Central memory CD4-positive, alpha-beta T cell (primary cell): ENCODE results near the gene ZNF750.

ENCODE experiments used
- DNase-seq: peaks from one replicate; pipeline ENCODE4 v3.0.0; 2022
- total RNA-seq, 3 experiments: gene quantifications; one replicate each; lab custom pipeline; 2026; lab: John Stamatoyannopoulos, UW

Gene ZNF750
- 0 to 0.05 (median 0) reads per million in 3 experiments for total RNA-seq

- no peak for DNase-seq
Measured at GRCh38 chr17:82839617-82840292, at the start of gene ZNF750. Gene ZNF750 (minus strand): TSS chr17:82840022. CDS start chr17:82832454, 7,568 bp downstream.

- no peak for DNase-seq
Measured at GRCh38 chr17:82888583-82889495, 49.0 kb upstream of the ZNF750 start.

DNA sequence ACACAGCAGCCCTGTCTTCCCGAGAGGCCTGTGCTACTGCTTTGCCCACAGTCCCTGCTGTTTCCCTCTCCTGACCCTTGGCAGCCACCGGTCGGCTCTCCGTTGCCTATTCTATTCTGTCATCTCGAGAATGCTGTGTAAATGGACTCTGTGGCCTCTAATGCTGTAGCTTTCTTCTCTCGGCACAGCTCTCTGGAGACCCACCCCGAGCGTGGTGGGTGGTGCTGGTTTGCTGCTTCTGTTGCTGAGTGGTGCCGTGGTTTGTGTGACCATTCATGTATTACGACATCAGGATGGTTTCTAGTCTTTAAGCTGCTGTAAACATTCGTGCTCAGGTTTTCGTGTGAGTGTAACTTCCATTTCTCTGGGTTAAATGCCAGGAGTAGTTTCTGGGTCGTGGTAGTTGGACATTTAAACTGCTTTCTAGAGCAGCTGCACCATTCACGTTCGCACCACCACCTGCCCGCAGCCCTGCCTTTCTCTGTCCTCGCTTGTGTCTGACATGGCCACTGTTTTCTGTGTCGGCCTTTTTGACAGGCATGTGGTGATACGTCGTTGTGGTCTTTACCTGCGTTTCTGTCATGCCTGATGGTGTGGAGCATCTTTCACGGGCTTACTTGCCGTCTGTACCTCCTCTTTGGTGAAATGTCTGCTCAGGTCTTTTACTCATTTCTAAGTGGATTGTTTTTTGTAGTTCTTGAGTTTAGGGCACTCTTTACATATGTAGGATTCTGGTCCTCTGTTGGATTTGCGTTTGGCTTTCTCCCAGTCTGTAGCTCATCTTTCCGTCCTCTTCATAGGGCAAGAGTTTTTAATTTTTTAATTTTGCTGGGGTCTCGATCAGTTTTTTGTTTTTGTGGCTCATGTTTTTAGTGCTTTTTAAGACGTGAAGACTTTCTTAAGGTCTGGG lies 47.7 kb upstream of the ZNF750 start:
- no peak for DNase-seq

GRCh38 chr17:82884970-82885353 lies 45.1 kb upstream of the ZNF750 start:
- no peak for DNase-seq

GRCh38 chr17:82884341-82884969 lies 44.6 kb upstream of the ZNF750 start:
- no peak for DNase-seq

DNA sequence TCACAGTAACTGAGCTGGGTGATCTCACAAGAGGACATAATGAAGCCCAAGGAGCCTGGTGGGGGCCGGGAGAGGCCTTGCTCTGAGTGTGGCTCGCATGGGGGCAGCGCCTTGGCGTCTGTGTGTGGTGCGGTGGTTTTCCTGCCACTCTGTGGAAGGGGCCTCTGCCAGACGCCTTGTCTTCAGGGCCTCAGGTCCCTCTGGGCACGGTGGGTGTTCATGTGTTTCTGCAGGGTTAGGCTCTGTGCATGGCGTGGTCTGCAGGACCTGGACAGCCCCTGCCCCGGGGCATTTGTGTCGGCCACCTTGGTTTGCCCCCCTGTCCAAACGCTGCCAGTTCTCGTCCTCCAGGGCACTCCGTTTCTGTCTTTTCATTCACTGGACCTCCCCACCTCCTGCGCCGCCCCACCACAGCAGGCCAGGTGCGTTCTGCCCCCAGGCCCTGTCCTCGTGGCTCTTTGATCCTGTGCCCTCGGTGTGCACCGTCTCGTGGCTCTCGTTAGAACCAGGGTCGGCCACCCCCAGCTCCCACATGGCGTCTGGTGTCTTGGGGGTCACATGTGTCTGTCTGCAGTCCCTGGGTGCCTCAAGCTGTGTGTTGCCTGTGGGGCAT lies 43.7 kb upstream of the ZNF750 start:
- no peak for DNase-seq

- peak; percentile 89 for DNase-seq
Measured at GRCh38 chr17:82882715-82883418, 43.0 kb upstream of the ZNF750 start.

GRCh38 chr17:82881900-82882714 lies 42.3 kb upstream of the ZNF750 start:
- DNase-seq = no peak

GRCh38 chr17:82881324-82881823 lies 41.6 kb upstream of the ZNF750 start:
- no peak for DNase-seq

- DNase-seq = no peak
Measured at GRCh38 chr17:82880620-82881323, 41.0 kb upstream of the ZNF750 start.

GRCh38 chr17:82879241-82879640 lies 39.4 kb upstream of the ZNF750 start:
- no peak for DNase-seq

- DNase-seq = no peak
Measured at GRCh38 chr17:82878527-82878926, 38.7 kb upstream of the ZNF750 start.

GRCh38 chr17:82876602-82877379 lies 37.0 kb upstream of the ZNF750 start:
- DNase-seq = no peak

DNA sequence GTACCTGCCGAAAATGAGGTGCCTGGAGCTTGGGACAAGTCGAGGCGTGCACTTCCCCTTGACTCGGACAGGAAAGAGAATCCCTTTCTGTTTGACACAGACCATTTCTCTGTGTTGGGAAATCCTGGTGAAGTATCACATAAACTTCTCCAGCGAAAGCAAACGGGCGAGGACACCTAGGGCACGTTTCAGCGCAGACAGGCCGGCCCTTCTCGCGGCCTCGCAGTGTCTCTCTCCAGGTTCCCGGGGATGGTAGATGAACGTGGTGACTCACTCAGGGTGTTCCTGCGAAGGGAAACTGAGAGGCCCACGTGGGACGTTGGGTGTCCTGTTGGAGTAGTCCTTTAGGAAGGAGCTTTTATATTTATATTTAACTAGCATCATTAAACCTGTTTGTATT lies 36.3 kb upstream of the ZNF750 start:
- DNase-seq = no peak

- no peak for DNase-seq
Measured at GRCh38 chr17:82875407-82875856, 35.6 kb upstream of the ZNF750 start.

DNA sequence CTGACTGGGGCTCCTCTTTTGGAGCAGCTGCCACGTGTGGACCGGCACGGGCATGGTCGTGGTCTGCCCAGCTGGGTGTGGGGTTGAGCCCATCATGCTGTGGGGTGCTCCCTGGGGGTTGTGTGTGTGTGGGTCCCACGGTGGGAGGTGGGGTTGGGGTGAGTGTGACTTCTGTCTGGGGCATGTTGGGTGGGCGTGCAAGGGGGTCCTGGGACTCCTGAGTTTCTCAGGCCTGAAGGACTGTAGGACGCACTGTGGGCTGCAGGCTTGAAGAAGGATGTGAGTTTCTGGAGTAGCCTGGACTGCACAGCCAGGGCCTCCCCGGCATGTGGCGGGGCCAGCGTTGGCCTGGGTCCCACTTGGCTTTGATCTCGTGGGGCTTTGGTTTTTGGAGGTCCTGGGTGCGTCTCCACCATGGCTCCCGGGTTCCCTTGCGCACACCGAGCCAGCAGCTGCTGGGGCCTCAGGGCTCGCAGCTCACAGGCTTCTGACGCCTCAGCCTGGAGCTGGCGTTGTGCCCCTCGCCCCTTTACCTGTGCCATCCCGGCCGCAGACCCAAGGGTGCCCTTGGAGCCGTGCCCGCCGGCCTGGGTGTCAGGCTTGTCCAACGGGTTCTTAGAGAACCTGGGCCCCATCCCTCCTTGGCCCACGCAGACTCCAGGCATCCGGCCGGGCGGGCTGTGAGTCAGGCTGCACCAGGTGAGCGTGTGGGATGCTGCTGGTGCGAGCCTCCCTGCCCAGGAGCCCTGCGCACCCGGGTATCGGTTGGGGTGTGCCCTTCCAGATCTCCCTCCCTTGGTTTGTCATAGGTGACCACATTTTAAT lies 34.4 kb upstream of the ZNF750 start:
- DNase-seq = no peak

DNA sequence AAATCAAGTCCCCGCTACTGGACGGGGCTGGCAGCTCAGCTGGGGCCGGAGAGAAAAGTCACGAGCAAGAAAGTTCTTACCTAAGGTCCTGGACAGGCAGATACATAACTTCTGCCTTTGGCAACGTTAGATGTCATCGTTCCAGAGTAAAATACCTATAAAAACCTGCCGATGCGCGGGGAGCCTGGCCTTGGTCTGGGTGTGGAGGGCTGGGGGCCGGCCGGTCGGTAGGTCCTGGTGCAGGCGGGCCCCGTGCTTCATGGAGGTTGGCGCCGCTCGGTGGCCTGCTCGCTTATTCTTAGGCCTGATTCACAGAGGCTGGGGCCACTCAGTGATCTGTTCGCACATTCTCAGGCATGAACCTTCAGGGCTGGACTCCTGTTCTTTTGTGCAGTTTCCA lies 33.7 kb upstream of the ZNF750 start:
- no peak for DNase-seq
